ENCODE data around the gene TPK1. TPM values are rescaled to one million over a fixed set of nuclear protein-coding genes. Genes with fewer than 3 reads are reported as not detected.

Gene TPK1
- polyA plus RNA-seq, 1 experiment = 0.38 TPM

- no peak for DNase-seq (ENCODE audit: low read depth, low spot score)
- ChIA-PET CTCF (no interaction called here), POLR2A (no interaction called here)
- H3K27ac ChIP-seq (ENCODE audit: low read depth, low read length) = no peak overlapping the region
- TF ChIP-seq, protein P1, sequence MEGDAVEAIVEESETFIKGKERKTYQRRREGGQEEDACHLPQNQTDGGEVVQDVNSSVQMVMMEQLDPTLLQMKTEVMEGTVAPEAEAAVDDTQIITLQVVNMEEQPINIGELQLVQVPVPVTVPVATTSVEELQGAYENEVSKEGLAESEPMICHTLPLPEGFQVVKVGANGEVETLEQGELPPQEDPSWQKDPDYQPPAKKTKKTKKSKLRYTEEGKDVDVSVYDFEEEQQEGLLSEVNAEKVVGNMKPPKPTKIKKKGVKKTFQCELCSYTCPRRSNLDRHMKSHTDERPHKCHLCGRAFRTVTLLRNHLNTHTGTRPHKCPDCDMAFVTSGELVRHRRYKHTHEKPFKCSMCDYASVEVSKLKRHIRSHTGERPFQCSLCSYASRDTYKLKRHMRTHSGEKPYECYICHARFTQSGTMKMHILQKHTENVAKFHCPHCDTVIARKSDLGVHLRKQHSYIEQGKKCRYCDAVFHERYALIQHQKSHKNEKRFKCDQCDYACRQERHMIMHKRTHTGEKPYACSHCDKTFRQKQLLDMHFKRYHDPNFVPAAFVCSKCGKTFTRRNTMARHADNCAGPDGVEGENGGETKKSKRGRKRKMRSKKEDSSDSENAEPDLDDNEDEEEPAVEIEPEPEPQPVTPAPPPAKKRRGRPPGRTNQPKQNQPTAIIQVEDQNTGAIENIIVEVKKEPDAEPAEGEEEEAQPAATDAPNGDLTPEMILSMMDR (IDR thresholded peaks at IDR 0.05; ENCODE audit: low read depth, low read length) = no peak
- peak overlapping the region; percentile 64 for H3K4me3 ChIP-seq (ENCODE audit: low read depth, low read length)
- H3K27me3 ChIP-seq (ENCODE audit: control insufficient read depth, insufficient read depth, low read length) = no peaks in the 10 kb centered on the region
- H3K9me3 ChIP-seq (ENCODE audit: control insufficient read depth, insufficient read depth, low read length) = peaks cover 4% of the 10 kb centered on the region; the same call in 1 of the 2 replicates
These were observed 670 bp downstream of the TPK1 start for GRCh38 chr7:144835155-144835611.

GRCh38 chr7:144834641-144835144 lies 1.2 kb downstream of the TPK1 start:
- TF ChIP-seq, protein P1 (IDR thresholded peaks at IDR 0.05; ENCODE audit: low read depth, low read length) = no peak
- Histone ChIP-seq H3K4me3 (ENCODE audit: low read depth, low read length) (peak overlapping the region; percentile 64), H3K27ac (ENCODE audit: low read depth, low read length) (no peak overlapping the region), H3K9me3 (ENCODE audit: control insufficient read depth, insufficient read depth, low read length) (peaks cover 4% of the 10 kb centered on the region; the same call in 1 of the 2 replicates), H3K27me3 (ENCODE audit: control insufficient read depth, insufficient read depth, low read length) (no peaks in the 10 kb centered on the region)
- ChIA-PET POLR2A (no interaction called here), CTCF (no interaction called here)
- DNase-seq (ENCODE audit: low read depth, low spot score) = no peak

GRCh38 chr7:144830811-144831210 lies 5.0 kb downstream of the TPK1 start:
- Histone ChIP-seq H3K9me3 (ENCODE audit: control insufficient read depth, insufficient read depth, low read length) (no peaks in the 10 kb centered on the region; the same call in 1 of the 2 replicates), H3K4me3 (ENCODE audit: low read depth, low read length) (no peak overlapping the region), H3K27me3 (ENCODE audit: control insufficient read depth, insufficient read depth, low read length) (no peaks in the 10 kb centered on the region), H3K27ac (ENCODE audit: low read depth, low read length) (no peak overlapping the region)
- DNase-seq (ENCODE audit: low read depth, low spot score) = no peak
- POLR2A ChIA-PET = no interaction called here
- TF ChIP-seq, protein P1 (IDR thresholded peaks at IDR 0.05; ENCODE audit: low read depth, low read length) = no peak
- CTCF ChIA-PET = no interaction called here

DNA sequence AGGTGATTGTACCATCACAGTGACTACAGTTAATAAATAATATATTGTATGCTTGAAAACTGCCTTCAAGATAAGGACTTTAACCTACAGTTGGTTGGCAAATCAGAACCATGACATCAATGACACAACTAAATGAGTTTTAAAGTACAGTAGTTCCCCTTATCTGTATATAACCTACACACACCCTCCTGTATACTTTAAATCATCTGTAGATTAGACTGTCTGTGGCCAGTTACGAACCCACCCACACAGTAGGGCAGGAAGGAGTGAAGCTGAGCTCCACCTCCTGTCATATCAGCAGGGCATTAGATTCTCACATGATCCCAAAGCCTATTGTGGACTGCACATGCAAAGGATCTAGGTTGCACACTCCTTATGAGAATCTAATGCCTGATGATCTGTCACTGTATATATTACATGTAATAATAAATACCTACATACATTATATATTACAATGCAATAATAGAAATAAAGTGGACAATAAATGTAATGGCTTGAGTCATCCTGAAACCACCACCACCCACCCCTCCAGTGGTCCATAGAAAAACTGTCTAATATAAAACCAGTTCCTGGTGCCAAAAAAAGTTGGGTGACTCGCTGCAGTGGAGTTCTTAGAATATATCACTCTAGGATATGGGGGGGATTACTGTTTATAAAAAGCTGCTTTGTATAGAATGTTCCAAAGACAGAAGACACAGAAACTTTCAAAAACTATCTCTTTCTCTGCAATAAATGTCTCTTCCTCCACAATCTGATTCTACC lies 5.6 kb downstream of the TPK1 start:
- no peak overlapping the region for H3K27ac ChIP-seq (ENCODE audit: low read depth, low read length)
- POLR2A ChIA-PET = no interaction called here
- TF ChIP-seq, protein P1 (IDR thresholded peaks at IDR 0.05; ENCODE audit: low read depth, low read length) = no peak
- H3K4me3 ChIP-seq (ENCODE audit: low read depth, low read length) = no peak overlapping the region
- CTCF ChIA-PET = interaction anchor here (0.8 kb wide), 1 partner anchor 143 kb away, joined by 3 read pairs; no protein-coding TSS in a partner anchor
- DNase-seq (ENCODE audit: low read depth, low spot score) = no peak
- H3K9me3 ChIP-seq (ENCODE audit: control insufficient read depth, insufficient read depth, low read length) = no peaks in the 10 kb centered on the region; the same call in 1 of the 2 replicates
- H3K27me3 ChIP-seq (ENCODE audit: control insufficient read depth, insufficient read depth, low read length) = no peaks in the 10 kb centered on the region

- no peak for DNase-seq (ENCODE audit: low read depth, low spot score)
- Histone ChIP-seq H3K27ac (ENCODE audit: low read depth, low read length) (no peak overlapping the region), H3K27me3 (ENCODE audit: control insufficient read depth, insufficient read depth, low read length) (no peaks in the 10 kb centered on the region), H3K9me3 (ENCODE audit: control insufficient read depth, insufficient read depth, low read length) (no peaks in the 10 kb centered on the region; the same call in 1 of the 2 replicates), H3K4me3 (ENCODE audit: low read depth, low read length) (no peak overlapping the region)
- ChIA-PET POLR2A (no interaction called here), CTCF (no interaction called here)
- TF ChIP-seq, protein P1 (IDR thresholded peaks at IDR 0.05; ENCODE audit: low read depth, low read length) = no peak
These were observed 8.2 kb downstream of the TPK1 start for GRCh38 chr7:144827621-144828020.
